HG02642 (cell line): ENCODE measurements around the gene COL6A1.

Source experiments
- ATAC-seq: cut with Tn5 transposase; IDR thresholded peaks from one replicate; pipeline ENCODE4 v1.9.1; 2021; ENCODE audit warnings: mild to moderate bottlenecking; ENCODE audit not compliant: unreplicated experiment, poor library complexity

The COL6A1 gene

GRCh38 chr21:46021978-46022544, 40.5 kb downstream of the COL6A1 start:
- no peak for ATAC-seq

- no peak for ATAC-seq
Measured at GRCh38 chr21:46022551-46023525, 41.3 kb downstream of the COL6A1 start.

- ATAC-seq: no peak
Measured at GRCh38 chr21:46023555-46023954, 42.0 kb downstream of the COL6A1 start.

GRCh38 chr21:46024141-46024540, 42.6 kb downstream of the COL6A1 start:
- ATAC-seq: no peak

DNA sequence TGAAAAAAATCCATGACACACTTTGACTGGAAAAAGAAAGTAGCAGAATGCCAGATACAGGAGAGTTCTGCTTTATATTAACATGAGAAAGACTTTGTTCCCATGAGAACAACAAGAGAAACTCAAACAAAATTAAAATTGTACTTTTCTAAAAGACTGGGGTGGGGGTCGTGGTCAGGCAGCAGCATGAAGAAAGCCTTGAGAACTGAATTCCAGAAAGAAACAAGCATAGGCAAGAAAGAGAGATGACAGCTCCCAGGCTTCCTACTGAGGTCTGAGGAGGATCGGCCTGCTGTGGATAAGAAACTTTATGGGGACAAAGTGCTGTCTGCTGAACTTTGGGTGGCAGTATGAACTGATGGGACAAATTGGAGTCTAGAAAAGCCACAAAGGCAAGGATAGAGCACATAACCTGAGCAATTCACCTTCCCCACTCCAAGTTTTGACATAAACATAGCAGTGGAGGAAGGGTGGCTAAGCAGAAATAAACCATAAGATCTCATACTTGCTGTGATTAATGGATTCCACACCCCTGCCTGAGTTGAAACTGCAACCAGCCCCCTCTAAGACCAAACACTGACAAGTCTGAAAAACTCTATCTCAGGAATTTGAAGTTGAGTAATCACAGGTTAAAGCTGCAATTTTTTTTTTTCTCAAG, 43.7 kb downstream of the COL6A1 start:
- ATAC-seq: no peak

DNA sequence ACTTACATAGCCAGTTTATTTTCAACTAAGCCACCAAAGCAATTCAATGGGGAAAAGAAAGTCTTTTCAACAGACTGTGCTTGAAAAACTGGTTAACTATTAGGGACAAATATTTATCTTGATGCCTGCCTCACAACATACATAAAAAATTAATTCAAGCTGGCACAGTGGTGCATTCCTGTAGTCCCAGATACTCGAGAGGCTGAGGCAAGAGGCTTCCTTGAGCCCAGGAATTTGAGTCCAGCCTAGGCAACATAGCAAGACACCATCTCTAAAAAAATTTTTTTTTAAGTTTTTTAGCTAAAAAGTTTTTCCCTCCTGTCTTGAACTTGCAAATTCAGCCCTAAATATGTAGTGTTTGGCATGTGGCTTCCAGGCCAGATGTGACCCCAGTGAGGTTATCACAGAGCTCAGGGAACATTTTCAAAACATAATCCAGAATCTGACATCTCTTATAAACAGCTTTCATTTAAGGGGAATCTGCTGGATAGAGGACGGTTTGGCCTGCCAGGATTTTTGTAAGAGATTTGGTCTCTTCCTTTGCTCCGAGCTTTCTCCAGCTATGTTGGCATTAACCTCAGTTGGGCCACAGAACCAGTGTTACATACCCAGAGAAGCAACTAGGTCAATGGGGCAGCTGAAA, 46.4 kb downstream of the COL6A1 start:
- ATAC-seq: no peak

- no peak for ATAC-seq
Measured at GRCh38 chr21:46028573-46029091, 47.1 kb downstream of the COL6A1 start.

GRCh38 chr21:46029186-46029924, 47.8 kb downstream of the COL6A1 start:
- no peak for ATAC-seq

DNA sequence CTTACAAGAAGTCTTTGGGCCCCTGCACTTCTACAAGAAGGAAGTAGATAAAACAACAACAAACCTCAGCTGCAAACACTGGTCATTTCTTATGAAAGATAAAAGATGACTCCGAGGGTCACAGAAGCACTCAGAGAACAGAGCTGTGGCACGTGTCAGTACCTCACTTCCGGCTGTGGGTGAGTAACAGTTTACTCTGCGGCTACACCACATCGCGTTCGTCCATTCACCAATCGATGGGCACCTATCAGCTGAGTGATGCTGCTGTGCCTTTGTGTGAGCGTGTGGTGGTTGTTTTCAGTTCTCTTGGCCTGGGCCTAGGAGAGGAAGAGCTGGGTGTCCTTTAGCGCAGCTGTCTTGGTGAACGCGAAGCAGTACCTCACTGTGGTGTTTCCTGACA, 49.9 kb downstream of the COL6A1 start:
- no peak for ATAC-seq

GRCh38 chr21:46032100-46032499, 50.5 kb downstream of the COL6A1 start:
- no peak for ATAC-seq

- ATAC-seq: no peak
Measured at GRCh38 chr21:46033410-46034400, 52.1 kb downstream of the COL6A1 start.

DNA sequence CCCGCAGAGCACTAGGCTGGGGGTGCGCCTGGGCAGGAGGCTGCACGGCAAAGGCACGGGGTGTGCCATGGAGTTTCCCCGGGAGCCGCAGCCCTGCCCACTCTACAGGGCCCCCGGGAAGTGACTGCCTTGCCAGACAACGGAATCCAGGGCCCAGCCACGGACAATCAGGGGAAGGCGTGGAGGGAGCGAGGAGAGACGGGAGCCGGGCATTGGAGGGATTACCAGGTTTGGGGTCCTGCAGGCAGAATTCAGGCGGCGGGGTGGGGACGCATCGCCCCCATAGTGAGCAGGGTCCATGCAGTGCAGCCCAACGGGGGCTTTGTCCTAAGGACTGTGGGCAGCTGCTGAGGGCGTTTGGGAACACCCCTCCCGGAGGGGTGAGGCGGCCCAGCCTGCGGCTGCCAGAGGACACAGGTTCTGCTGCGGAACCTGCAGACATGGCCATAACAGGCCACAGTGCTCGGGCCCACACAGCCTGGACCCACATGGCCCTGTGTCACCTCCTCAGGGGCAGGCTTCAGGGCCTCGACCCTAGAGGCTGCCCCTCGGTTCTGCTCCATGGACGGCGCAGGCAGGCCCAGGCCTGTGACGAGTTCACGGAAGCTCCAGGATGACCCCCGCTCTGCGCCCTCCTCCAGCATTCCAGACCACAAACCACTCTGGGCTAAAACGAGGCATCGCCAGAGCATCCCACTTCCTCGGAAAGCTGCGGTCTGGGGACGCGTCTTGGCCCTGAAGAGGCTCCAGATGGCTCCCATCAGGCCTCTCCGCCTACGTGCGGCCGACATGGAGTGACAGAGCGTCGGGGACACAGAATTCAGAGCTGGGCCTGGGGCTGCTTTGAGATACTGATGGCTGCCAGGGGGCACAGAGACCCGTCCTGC, 54.5 kb downstream of the COL6A1 start:
- no peak for ATAC-seq

GRCh38 chr21:46036696-46037330, 55.2 kb downstream of the COL6A1 start:
- no peak for ATAC-seq

DNA sequence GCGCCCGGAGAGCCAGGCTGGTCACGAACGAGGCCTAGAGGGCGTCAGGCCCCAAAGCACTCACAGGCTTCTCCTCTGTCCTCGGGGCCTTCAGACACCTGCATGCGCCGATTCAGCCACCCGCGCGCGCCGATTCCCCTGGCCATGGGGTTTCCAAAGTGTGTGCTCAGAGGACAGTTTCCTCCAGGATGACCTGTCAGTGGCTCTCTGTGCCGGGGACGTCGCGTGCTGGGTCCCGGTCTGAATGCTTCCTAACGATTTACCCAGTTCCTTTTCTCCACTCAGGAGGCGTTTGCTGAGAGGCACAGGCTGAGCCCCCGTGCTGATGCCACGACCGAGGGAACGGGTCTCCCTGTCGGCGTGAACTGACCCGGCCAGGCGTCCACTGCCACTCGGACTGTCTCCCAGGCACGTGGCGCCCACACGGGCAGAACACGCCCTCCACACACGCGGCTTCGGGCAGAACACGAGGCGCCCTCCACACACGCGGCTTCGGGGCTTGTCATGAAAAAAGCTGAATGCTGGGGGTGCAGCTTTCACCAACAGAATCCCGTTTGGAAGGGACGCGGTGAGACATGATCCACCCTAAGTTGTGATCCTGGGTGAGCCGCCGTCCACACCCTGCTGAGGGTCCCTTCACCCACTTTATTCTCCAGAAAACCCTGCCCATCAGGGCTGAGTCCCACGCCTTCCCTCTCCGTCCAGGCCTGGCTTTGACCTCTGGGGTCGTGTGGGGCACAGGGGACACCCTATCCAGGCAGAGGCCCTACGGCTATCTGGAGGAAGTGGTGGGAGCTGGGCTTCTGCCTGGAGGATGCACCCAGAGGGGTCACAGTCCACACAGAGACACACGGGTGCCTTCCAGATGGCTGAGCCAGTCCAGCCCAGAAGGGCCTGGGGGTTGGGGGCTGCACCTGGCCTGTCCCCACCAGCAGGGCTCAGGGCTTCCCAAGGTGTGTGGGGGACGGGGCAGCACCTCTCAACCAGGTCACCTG, 56.1 kb downstream of the COL6A1 start:
- no peak for ATAC-seq

- no peak for ATAC-seq
Measured at GRCh38 chr21:46038341-46038829, 56.8 kb downstream of the COL6A1 start.

DNA sequence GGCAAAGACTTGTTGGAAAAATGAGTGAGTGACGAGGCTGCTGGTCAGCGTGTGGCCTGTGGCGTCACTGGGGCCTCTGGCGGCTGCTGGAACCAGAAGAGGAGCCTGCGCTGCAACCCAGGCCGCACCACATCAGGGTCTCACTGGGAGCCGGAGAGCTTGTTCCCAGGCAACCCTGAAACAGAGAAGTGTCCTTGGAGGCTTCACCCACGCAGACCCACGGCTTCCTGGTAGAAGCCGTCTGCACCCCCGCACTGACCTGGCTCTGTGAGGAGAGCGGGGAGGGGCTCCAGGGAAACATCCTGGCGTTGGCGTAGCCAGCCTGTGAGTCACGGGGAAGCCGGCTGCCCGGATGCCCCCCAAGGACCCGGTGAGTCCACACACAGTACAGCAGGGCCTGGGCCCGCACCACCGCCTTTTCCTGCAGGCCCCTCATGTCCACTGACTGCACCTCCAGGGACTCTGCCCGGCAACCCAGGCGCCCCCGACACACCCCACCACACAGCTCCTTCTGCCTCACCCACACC, 57.4 kb downstream of the COL6A1 start:
- ATAC-seq: no peak
